Hepatocyte (in vitro differentiated cells): ENCODE measurements around the gene CCDC106.

Source experiments
- CTCF ChIP-seq: fragments of 200-600 bp; sonication (generic); IDR thresholded peaks from 2 replicates; pipeline ENCODE4 v1.5.1; 2016; ENCODE audit warnings: antibody characterized with exemption, mild to moderate bottlenecking; ENCODE audit not compliant: poor library complexity
- EZH2phosphoT487 ChIP-seq: fragments of 200-600 bp; sonication (generic); IDR thresholded peaks from one replicate; pipeline ENCODE4 v1.6.1; 2018; ENCODE audit warnings: antibody characterized with exemption, mild to moderate bottlenecking, low read depth, moderate library complexity; ENCODE audit not compliant: unreplicated experiment, severe bottlenecking

GRCh38 chr19:55698256-55698655, 50.2 kb downstream of the CCDC106 start:
- TF ChIP-seq CTCF (no peak), EZH2phosphoT487 (no peak)
